Fibroblast of peridontal ligament (primary cell): ENCODE data around the gene TM9SF2.
A peak's percentile ranks its signal among the peaks of the same experiment; 100 is the strongest.
"Not testable (repeated sequence)": the region's sequence is repeated elsewhere in the genome, so short reads cannot be mapped to it uniquely, and the experiment has no call there.

Experiments
- DNase-seq: peaks from one replicate; pipeline ENCODE4 v3.0.0-alpha.2; 2010; ENCODE audit errors: extremely low read depth

Gene TM9SF2

GRCh38 chr13:99501184-99501847, at the start of gene TM9SF2:
TSS of gene TM9SF2 (plus strand) at chr13:99501472. CDS start at chr13:99501607, 135 bp downstream.
- DNase-seq, result peak; percentile 97

- no peak for DNase-seq
Observed at GRCh38 chr13:99454518-99455183, 46.6 kb upstream of the TM9SF2 start.

- no peak for DNase-seq
Observed at GRCh38 chr13:99459099-99459850, 42.0 kb upstream of the TM9SF2 start.

GRCh38 chr13:99460802-99461201, 40.5 kb upstream of the TM9SF2 start:
- DNase-seq, result not testable (repeated sequence)

GRCh38 chr13:99463646-99464397, 37.5 kb upstream of the TM9SF2 start:
- DNase-seq, result no peak

GRCh38 chr13:99464441-99464949, 36.8 kb upstream of the TM9SF2 start:
- peak; percentile 88 for DNase-seq

- no peak for DNase-seq
Observed at GRCh38 chr13:99465454-99465853, 35.8 kb upstream of the TM9SF2 start.

GRCh38 chr13:99467764-99468163, 33.5 kb upstream of the TM9SF2 start:
- DNase-seq, result peak; percentile 62

GRCh38 chr13:99469041-99469440, 32.2 kb upstream of the TM9SF2 start:
- no peak for DNase-seq

GRCh38 chr13:99470027-99470426, 31.2 kb upstream of the TM9SF2 start:
- no peak for DNase-seq

GRCh38 chr13:99471221-99472121, 29.8 kb upstream of the TM9SF2 start:
- DNase-seq, result peak; percentile 23

- no peak for DNase-seq
Observed at GRCh38 chr13:99472122-99472440, 29.2 kb upstream of the TM9SF2 start.

GRCh38 chr13:99473515-99473914, 27.8 kb upstream of the TM9SF2 start:
- no peak for DNase-seq

- no peak for DNase-seq
Observed at GRCh38 chr13:99476648-99477047, 24.6 kb upstream of the TM9SF2 start.

GRCh38 chr13:99477493-99477892, 23.8 kb upstream of the TM9SF2 start:
- no peak for DNase-seq

GRCh38 chr13:99481366-99481765, 19.9 kb upstream of the TM9SF2 start:
- no peak for DNase-seq

GRCh38 chr13:99484473-99484872, 16.8 kb upstream of the TM9SF2 start:
- peak; percentile 96 for DNase-seq

GRCh38 chr13:99486996-99487395, 14.3 kb upstream of the TM9SF2 start:
- no peak for DNase-seq

GRCh38 chr13:99489028-99489427, 12.2 kb upstream of the TM9SF2 start:
- DNase-seq, result no peak

- not testable (repeated sequence) for DNase-seq
Observed at GRCh38 chr13:99491750-99492149, 9.5 kb upstream of the TM9SF2 start.
